H1 (cell line): Measurements from ENCODE around the gene CENPW. TPM values are rescaled to one million over a fixed set of nuclear protein-coding genes. Genes with fewer than 3 reads are reported as not detected.

Experiments
- CTCF ChIA-PET: fragments of 300-600 bp; sonication (Branson Sonifier 250); formaldehyde crosslinking; loops from one replicate; lab custom pipeline; 2021; ENCODE audit not compliant: partially characterized antibody; lab: Charles Lee
- POLR2A ChIA-PET: fragments of 300-600 bp; sonication (Branson Sonifier 250); formaldehyde crosslinking; loops from one replicate; lab custom pipeline; 2021; ENCODE audit warnings: inconsistent platforms; ENCODE audit not compliant: partially characterized antibody; lab: Charles Lee
- DNase-seq, 2 experiments: peaks; one replicate each; pipeline versions ENCODE4 v3.0.0 to v3.0.0-alpha.2; 2010 to 2022; ENCODE audit warnings: low spot score in 2 of 2, low read depth in 1 of 2, mixed read lengths in 1 of 2
- FAIRE-seq: peaks from 2 replicates; lab custom pipeline; 2011; peaks lifted over from hg19 to GRCh38; lab: Jason Lieb, UNC
- H2AFZ ChIP-seq: 2 replicates; pipeline ENCODE4 v1.8.1; 2012; ENCODE audit warnings: low read length, inconsistent platforms
- H2AK5ac ChIP-seq: 2 replicates; pipeline ENCODE4 v1.6.1; 2013; ENCODE audit warnings: low read depth, low read length
- H2BK120ac ChIP-seq: replicated peaks from 2 replicates; pipeline ENCODE3; 2013; ENCODE audit warnings: low read depth, low read length, inconsistent platforms
- H2BK12ac ChIP-seq: 2 replicates; pipeline ENCODE4 v1.6.1; 2013; ENCODE audit warnings: low read depth, low read length
- H2BK15ac ChIP-seq: 2 replicates; pipeline ENCODE4 v1.6.1; 2013; ENCODE audit warnings: low read length
- H2BK20ac ChIP-seq: 2 replicates; pipeline ENCODE4 v1.6.1; 2013; ENCODE audit warnings: low read length
- H2BK5ac ChIP-seq: 2 replicates; pipeline ENCODE4 v1.6.1; 2013; ENCODE audit warnings: low read depth, low read length
- H3K14ac ChIP-seq: 2 replicates; pipeline ENCODE4 v1.6.1; 2013; ENCODE audit warnings: inconsistent platforms; ENCODE audit not compliant: insufficient read length
- H3K18ac ChIP-seq: 2 replicates; pipeline ENCODE4 v1.6.1; 2013; ENCODE audit warnings: low read length; ENCODE audit errors: extremely low read depth
- H3K23ac ChIP-seq: 2 replicates; pipeline ENCODE4 v1.6.1; 2013; ENCODE audit warnings: inconsistent platforms; ENCODE audit not compliant: insufficient read length
- H3K23me2 ChIP-seq: 2 replicates; pipeline ENCODE4 v1.6.1; 2013; ENCODE audit warnings: low read depth, low read length
- H3K27ac ChIP-seq: 2 replicates; pipeline ENCODE4 v1.6.1; 2011; ENCODE audit warnings: low read depth, low read length, inconsistent platforms
- H3K27me3 ChIP-seq, 4 experiments: replicated peaks in 1 of 4; 1 replicate in 1 of 4; 2 replicates in 3 of 4; pipeline versions ENCODE4 v1.6.1 to v1.8.1; 2011 to 2013; ENCODE audit warnings: low read length in 3 of 4, mild to moderate bottlenecking in 3 of 4, inconsistent platforms in 2 of 4, mixed read lengths in 2 of 4, moderate library complexity in 1 of 4; ENCODE audit not compliant: control insufficient read depth in 3 of 4, insufficient read depth in 3 of 4; ENCODE audit errors: extremely low read depth in 1 of 4
- H3K36me3 ChIP-seq, 4 experiments: 2 replicates each; pipeline versions ENCODE4 v1.6.1 to v1.8.1; 2011 to 2013; ENCODE audit warnings: mild to moderate bottlenecking in 4 of 4, low read length in 3 of 4, moderate library complexity in 2 of 4, control low read depth in 1 of 4, inconsistent platforms in 1 of 4; ENCODE audit not compliant: insufficient read depth in 4 of 4, control insufficient read depth in 2 of 4
- H3K4ac ChIP-seq: replicated peaks from 2 replicates; pipeline ENCODE3; 2013; ENCODE audit warnings: low read length, low read depth, mixed read lengths, inconsistent platforms; ENCODE audit not compliant: insufficient read length
- H3K4me1 ChIP-seq, 4 experiments: replicated peaks in 1 of 4; 1 replicate in 1 of 4; 2 replicates in 3 of 4; pipeline versions ENCODE4 v1.6.1 to v1.8.1; 2011 to 2013; ENCODE audit warnings: low read length in 3 of 4, inconsistent platforms in 2 of 4, mixed read lengths in 1 of 4; ENCODE audit not compliant: insufficient read depth in 4 of 4, control insufficient read depth in 3 of 4
- H3K4me2 ChIP-seq, 2 experiments: 2 replicates each; pipeline versions ENCODE4 v1.6.1 to v1.8.1; 2011 to 2013; ENCODE audit warnings: low read depth in 2 of 2, low read length in 2 of 2, control low read depth in 1 of 2, inconsistent platforms in 1 of 2, mild to moderate bottlenecking in 1 of 2; ENCODE audit not compliant: insufficient read depth in 1 of 2
- H3K4me3 ChIP-seq, 4 experiments: fragments of 200-600, 300-600 bp in 1 of 4; sonication (generic), shearing (Covaris generic), sonication (Bioruptor Twin) in 1 of 4; 2 replicates each; pipeline versions ENCODE4 v1.5.1 to v1.8.1; 2011 to 2016; ENCODE audit warnings: low read length in 4 of 4, low read depth in 3 of 4, control low read depth in 2 of 4, inconsistent platforms in 2 of 4, mild to moderate bottlenecking in 2 of 4, mixed read lengths in 1 of 4, moderate library complexity in 1 of 4; ENCODE audit not compliant: insufficient read depth in 2 of 4; ENCODE audit errors: extremely low read depth in 1 of 4
- H3K56ac ChIP-seq: replicated peaks from 2 replicates; pipeline ENCODE3; 2013; ENCODE audit warnings: low read depth, mild to moderate bottlenecking, mixed read lengths, low read length, inconsistent platforms; ENCODE audit not compliant: insufficient read length
- H3K79me1 ChIP-seq: 2 replicates; pipeline ENCODE4 v1.6.1; 2013; ENCODE audit warnings: low read depth, low read length, control low read depth
- H3K79me2 ChIP-seq, 2 experiments: 2 replicates each; pipeline versions ENCODE4 v1.6.1 to v1.8.1; 2012 to 2013; ENCODE audit warnings: low read length in 2 of 2, mild to moderate bottlenecking in 2 of 2, inconsistent platforms in 1 of 2; ENCODE audit not compliant: insufficient read depth in 2 of 2, control insufficient read depth in 1 of 2
- H3K9ac ChIP-seq, 4 experiments: replicated peaks in 1 of 4; 1 replicate in 1 of 4; 2 replicates in 3 of 4; pipeline versions ENCODE4 v1.6.1 to v1.8.1; 2011 to 2013; ENCODE audit warnings: low read depth in 3 of 4, low read length in 3 of 4, control low read depth in 2 of 4, mild to moderate bottlenecking in 2 of 4, moderate library complexity in 2 of 4, inconsistent platforms in 1 of 4; ENCODE audit errors: extremely low read depth in 1 of 4
- H3K9me3 ChIP-seq, 2 experiments: 2 replicates each; pipeline versions ENCODE4 v1.6.1 to v1.8.1; 2012 to 2013; ENCODE audit warnings: mild to moderate bottlenecking in 2 of 2, moderate library complexity in 2 of 2, control low read depth in 1 of 2, inconsistent platforms in 1 of 2, low read depth in 1 of 2, low read length in 1 of 2, mixed read lengths in 1 of 2; ENCODE audit not compliant: insufficient read depth in 2 of 2
- H4K20me1 ChIP-seq, 2 experiments: replicated peaks in 1 of 2; 2 replicates each; pipeline versions ENCODE3 to v1.8.1; 2011 to 2013; ENCODE audit warnings: inconsistent platforms in 2 of 2, low read length in 2 of 2, mild to moderate bottlenecking in 1 of 2; ENCODE audit not compliant: insufficient read depth in 2 of 2, control insufficient read depth in 1 of 2
- H4K5ac ChIP-seq: 2 replicates; pipeline ENCODE4 v1.6.1; 2013; ENCODE audit warnings: low read length, low read depth, mixed read lengths, inconsistent platforms; ENCODE audit not compliant: insufficient read length
- H4K8ac ChIP-seq: 2 replicates; pipeline ENCODE4 v1.8.0; 2013; ENCODE audit warnings: mild to moderate bottlenecking, moderate library complexity, low read length, inconsistent platforms; ENCODE audit not compliant: insufficient read depth; ENCODE audit errors: extremely low read depth
- H4K91ac ChIP-seq: replicated peaks from 2 replicates; pipeline ENCODE3; 2013; ENCODE audit warnings: low read length, mixed read lengths, inconsistent platforms; ENCODE audit not compliant: insufficient read length
- BACH1 ChIP-seq: IDR thresholded peaks from 2 replicates; pipeline ENCODE4 v1.6.1; 2012; ENCODE audit warnings: low read length, improper control_type of control experiment
- BRCA1 ChIP-seq: IDR thresholded peaks from 2 replicates; pipeline ENCODE4 v1.6.1; 2012; ENCODE audit warnings: low read depth, low read length, improper control_type of control experiment
- CHD2 ChIP-seq: IDR thresholded peaks from 2 replicates; pipeline ENCODE4 v1.6.1; 2012; ENCODE audit warnings: low read length, improper control_type of control experiment
- GTF2F1 ChIP-seq: IDR thresholded peaks from 2 replicates; pipeline ENCODE4 v1.6.1; 2012; ENCODE audit warnings: low read depth, low read length, improper control_type of control experiment, borderline replicate concordance
- KDM1A ChIP-seq: fragments of 200-600, 300-600 bp; sonication (generic); IDR thresholded peaks from 2 replicates; pipeline ENCODE4 v1.7.1; 2016; ENCODE audit warnings: mild to moderate bottlenecking, low read length, borderline replicate concordance
- NANOG ChIP-seq: IDR thresholded peaks from 2 replicates; pipeline ENCODE4 v1.6.1; 2011; ENCODE audit warnings: low read length, low read depth, mild to moderate bottlenecking, inconsistent platforms; ENCODE audit not compliant: insufficient read depth, poor library complexity, severe bottlenecking
- TBP ChIP-seq: IDR thresholded peaks from 2 replicates; pipeline ENCODE4 v1.6.1; 2011; ENCODE audit warnings: low read depth, low read length, improper control_type of control experiment
- YY1 ChIP-seq: IDR thresholded peaks from 2 replicates; pipeline ENCODE4 v1.6.1; 2011; ENCODE audit warnings: low read depth, mild to moderate bottlenecking, low read length
- ZNF274 ChIP-seq: IDR thresholded peaks from 2 replicates; pipeline ENCODE4 v1.7.0; 2012; ENCODE audit warnings: low read length, borderline replicate concordance; ENCODE audit errors: extremely low read depth
- WGBS, 2 experiments: shearing (Covaris generic) in 1 of 2; methylation state at CpG; one replicate each; pipeline versions ENCODE4 v1.1.6 to v1.1.7; 2013 to 2015; ENCODE audit warnings: low lambda C conversion rate in 2 of 2, mixed read lengths in 2 of 2, inconsistent platforms in 1 of 2, low coverage in 1 of 2, missing lambda C conversion rate in 1 of 2; ENCODE audit not compliant: insufficient replicate concordance in 2 of 2, insufficient coverage in 1 of 2, insufficient read length in 1 of 2; ENCODE audit errors: extremely low coverage in 1 of 2, missing lambda C conversion rate in 1 of 2; 5-methylcytosine and 5-hydroxymethylcytosine counted together
- polyA plus RNA-seq, 7 experiments: library from polyadenylated mRNA; depleted of rRNA in 3 of 7; stranded (reverse) in 5 of 7; unstranded in 2 of 7; fragments of >200 nt in 5 of 7; fragments of 200-250 nt in 2 of 7; gene quantifications; 1 replicate in 5 of 7; 2 replicates in 1 of 7; 4 replicates in 1 of 7; pipeline versions ENCODE4 v1.2.1 to v1.2.3, GENCODE V29; 2011 to 2013; ENCODE audit warnings: missing spikeins in 2 of 7, mixed read lengths in 2 of 7
- total RNA-seq: library from RNA; stranded (reverse); fragmentation: NEBNext Ultra II Directional; extraction: Animal tissue kit (Norgen Biotek cat#: 25700); gene quantifications from 2 replicates; pipeline ENCODE4 v1.2.1, GENCODE V29; 2021
- TF ChIP-seq, protein P1 (sequence below): IDR thresholded peaks from 2 replicates; pipeline ENCODE4 v1.6.1; 2012; ENCODE audit warnings: inconsistent platforms
- TF ChIP-seq, protein P2 (sequence below): IDR thresholded peaks from 2 replicates; pipeline ENCODE4 v1.6.1; 2011; ENCODE audit warnings: low read length, improper control_type of control experiment

The CENPW gene
- total and polyA plus RNA-seq, 2 of the 8 experiments (the other 6 are each of a cell fraction or from before 2014, with no cell fraction given): 22.0 to 91.1 TPM

DNA sequence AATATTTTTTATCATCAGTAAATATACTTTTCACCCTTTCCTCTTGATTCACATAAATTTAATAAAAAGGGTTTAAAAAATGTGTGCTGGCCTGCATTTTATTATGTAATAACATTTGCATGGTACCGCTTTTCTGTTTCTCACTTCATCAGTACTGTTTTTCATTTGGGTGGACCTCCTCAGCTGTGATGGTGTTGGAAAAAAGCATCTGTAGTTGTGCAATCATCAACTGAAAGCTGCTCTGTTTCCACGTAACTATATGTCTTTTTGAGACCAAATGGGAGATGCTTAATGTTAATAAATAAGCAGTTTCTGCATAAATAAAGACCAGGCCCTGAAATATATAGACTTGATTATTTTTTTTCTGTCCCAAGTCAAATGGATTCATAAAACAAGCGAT is 31.6 kb upstream of the CENPW start:
- no peak overlapping the region for H3K14ac ChIP-seq
- POLR2A ChIA-PET: no interaction called here
- 91% methylated on average over 3 of the region's 3 CpGs; no CpG with 5 or more reads in 1 of the 2 experiments for WGBS, 2 experiments
- H3K4me2 ChIP-seq: no peak overlapping the region
- no peak overlapping the region for H2BK5ac ChIP-seq
- CTCF ChIA-PET: interaction anchor here (0.6 kb wide), 1 partner anchor 19 kb away, joined by 3 read pairs; no protein-coding TSS in a partner anchor
- H3K4me3 ChIP-seq: no peak overlapping the region
- DNase-seq: no peak
- no peaks in the 10 kb centered on the region for H3K27me3 ChIP-seq
- H4K20me1 ChIP-seq: no peaks in the 10 kb centered on the region
- H4K91ac ChIP-seq: no peak overlapping the region
- no peaks in the 10 kb centered on the region for H3K36me3 ChIP-seq
- no peak overlapping the region for H3K23ac ChIP-seq
- no peak overlapping the region for H2BK120ac ChIP-seq
- no peak overlapping the region for H3K18ac ChIP-seq
- H3K79me2 ChIP-seq: no peaks in the 10 kb centered on the region
- no peak overlapping the region for H2AK5ac ChIP-seq
- no peaks in the 10 kb centered on the region for H3K4me1 ChIP-seq
- no peak overlapping the region for H2BK20ac ChIP-seq
- no peaks in the 10 kb centered on the region for H3K23me2 ChIP-seq
- no peak overlapping the region for H3K27ac ChIP-seq
- H4K8ac ChIP-seq: no peak overlapping the region
- H3K9me3 ChIP-seq: no peaks in the 10 kb centered on the region
- H2BK12ac ChIP-seq: no peak overlapping the region
- no peak for FAIRE-seq
- no peaks in the 10 kb centered on the region for H3K79me1 ChIP-seq
- TF ChIP-seq ZNF274 (no peak), YY1 (no peak), NANOG (no peak), BACH1 (no peak), TBP (no peak), CHD2 (no peak), BRCA1 (no peak), GTF2F1 (no peak), KDM1A (no peak)
- TF ChIP-seq, protein P1, sequence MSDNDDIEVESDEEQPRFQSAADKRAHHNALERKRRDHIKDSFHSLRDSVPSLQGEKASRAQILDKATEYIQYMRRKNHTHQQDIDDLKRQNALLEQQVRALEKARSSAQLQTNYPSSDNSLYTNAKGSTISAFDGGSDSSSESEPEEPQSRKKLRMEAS: no peak
- TF ChIP-seq, protein P2, sequence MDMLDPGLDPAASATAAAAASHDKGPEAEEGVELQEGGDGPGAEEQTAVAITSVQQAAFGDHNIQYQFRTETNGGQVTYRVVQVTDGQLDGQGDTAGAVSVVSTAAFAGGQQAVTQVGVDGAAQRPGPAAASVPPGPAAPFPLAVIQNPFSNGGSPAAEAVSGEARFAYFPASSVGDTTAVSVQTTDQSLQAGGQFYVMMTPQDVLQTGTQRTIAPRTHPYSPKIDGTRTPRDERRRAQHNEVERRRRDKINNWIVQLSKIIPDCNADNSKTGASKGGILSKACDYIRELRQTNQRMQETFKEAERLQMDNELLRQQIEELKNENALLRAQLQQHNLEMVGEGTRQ: no peak
- no peak overlapping the region for H4K5ac ChIP-seq
- H3K56ac ChIP-seq: no peak overlapping the region
- H3K4ac ChIP-seq: no peak overlapping the region
- H2AFZ ChIP-seq: no peak overlapping the region
- H3K9ac ChIP-seq: no peak overlapping the region
- H2BK15ac ChIP-seq: no peak overlapping the region
